Parathyroid adenoma (tissue), 2 donors: ENCODE data around the gene GSG1L2.

ENCODE experiments used
- H2AFZ ChIP-seq: fragments of 300-600 bp; sonication (generic); one replicate; pipeline ENCODE4 v1.7.0; 2017; ENCODE audit warnings: antibody characterized with exemption, mild to moderate bottlenecking
- H3K27ac ChIP-seq: fragments of 300-600 bp; sonication (generic); one replicate; pipeline ENCODE4 v1.7.0; 2017
- H3K27me3 ChIP-seq: fragments of 300-600 bp; sonication (generic); one replicate; pipeline ENCODE4 v1.7.0; 2017; ENCODE audit warnings: low read length; ENCODE audit not compliant: control insufficient read depth, insufficient read depth
- H3K36me3 ChIP-seq: fragments of 300-600 bp; sonication (generic); one replicate; pipeline ENCODE4 v1.7.0; 2017; ENCODE audit warnings: low read length; ENCODE audit not compliant: control insufficient read depth, insufficient read depth
- H3K4me1 ChIP-seq: fragments of 300-600 bp; sonication (generic); one replicate; pipeline ENCODE4 v1.7.0; 2017; ENCODE audit warnings: control low read depth
- H3K4me2 ChIP-seq: fragments of 300-600 bp; sonication (generic); one replicate; pipeline ENCODE4 v1.7.0; 2017; ENCODE audit warnings: low read length
- H3K4me3 ChIP-seq: fragments of 300-600 bp; sonication (generic); one replicate; pipeline ENCODE4 v1.7.0; 2017; ENCODE audit warnings: low read depth, low read length
- H3K79me2 ChIP-seq: fragments of 300-600 bp; sonication (generic); one replicate; pipeline ENCODE4 v1.7.0; 2017; ENCODE audit warnings: control low read depth
- H3K9ac ChIP-seq: fragments of 300-600 bp; sonication (generic); one replicate; pipeline ENCODE4 v1.7.0; 2017; ENCODE audit warnings: mild to moderate bottlenecking
- H3K9me3 ChIP-seq: fragments of 300-600 bp; sonication (generic); one replicate; pipeline ENCODE4 v1.7.0; 2017; ENCODE audit warnings: low read length; ENCODE audit not compliant: control insufficient read depth
- CTCF ChIP-seq: fragments of 300-600 bp; sonication (generic); IDR thresholded peaks from one replicate; pipeline ENCODE4 v1.7.0; 2017; ENCODE audit warnings: antibody characterized with exemption, mild to moderate bottlenecking
- donor health status: primary hyperparathyroidism.

The GSG1L2 gene

GRCh38 chr17:9821921-9822320, at the start of gene GSG1L2:
Gene GSG1L2 (minus strand): TSS chr17:9822079. CDS start chr17:9822071, 8 bp downstream.
- Histone ChIP-seq H3K4me1 (no peaks in the 10 kb centered on the region), H3K9ac (no peak within 1 kb of the TSS), H3K9me3 (no peaks in the 10 kb centered on the region), H3K27me3 (no peaks in the 10 kb centered on the region), H2AFZ (no peak within 1 kb of the TSS), H3K27ac (no peak within 1 kb of the TSS), H3K4me3 (no peak within 1 kb of the TSS), H3K79me2 (no peaks in the 10 kb centered on the region), H3K4me2 (no peak within 1 kb of the TSS), H3K36me3 (no peaks in the 10 kb centered on the region)
- no peak for TF ChIP-seq CTCF

- Histone ChIP-seq H3K27ac (no peak overlapping the region), H3K9me3 (no peaks in the 10 kb centered on the region), H3K4me2 (no peak overlapping the region), H3K4me1 (no peaks in the 10 kb centered on the region), H2AFZ (no peak overlapping the region), H3K36me3 (no peaks in the 10 kb centered on the region), H3K79me2 (no peaks in the 10 kb centered on the region), H3K27me3 (no peaks in the 10 kb centered on the region), H3K4me3 (no peak overlapping the region), H3K9ac (no peak overlapping the region)
- TF ChIP-seq CTCF: no peak
Measured at GRCh38 chr17:9868552-9868951, 46.7 kb upstream of the GSG1L2 start.

- no peak overlapping the region for H3K4me2 ChIP-seq
Measured at GRCh38 chr17:9865586-9865985, 43.7 kb upstream of the GSG1L2 start.

GRCh38 chr17:9862949-9863348, 41.1 kb upstream of the GSG1L2 start:
- H3K79me2 ChIP-seq: no peaks in the 10 kb centered on the region
- H3K4me3 ChIP-seq: no peak overlapping the region
- no peak overlapping the region for H3K4me2 ChIP-seq
- H3K9me3 ChIP-seq: peaks cover 3% of the 10 kb centered on the region
- H3K27me3 ChIP-seq: no peaks in the 10 kb centered on the region
- H3K27ac ChIP-seq: no peak overlapping the region
- H3K4me1 ChIP-seq: no peaks in the 10 kb centered on the region
- no peak overlapping the region for H3K9ac ChIP-seq
- H2AFZ ChIP-seq: no peak overlapping the region
- no peak for TF ChIP-seq CTCF
- H3K36me3 ChIP-seq: no peaks in the 10 kb centered on the region

More at GRCh38 chr17:9865586-9865985, 43.7 kb upstream of the GSG1L2 start:
- Histone ChIP-seq H3K27ac (no peak overlapping the region), H3K4me3 (no peak overlapping the region), H2AFZ (no peak overlapping the region), H3K9ac (no peak overlapping the region), H3K27me3 (no peaks in the 10 kb centered on the region), H3K9me3 (no peaks in the 10 kb centered on the region), H3K36me3 (no peaks in the 10 kb centered on the region), H3K79me2 (no peaks in the 10 kb centered on the region), H3K4me1 (no peaks in the 10 kb centered on the region)
- no peak for TF ChIP-seq CTCF

GRCh38 chr17:9862220-9862619, 40.3 kb upstream of the GSG1L2 start:
- Histone ChIP-seq H3K4me1 (no peaks in the 10 kb centered on the region), H3K4me2 (no peak overlapping the region), H3K9ac (no peak overlapping the region), H3K27me3 (no peaks in the 10 kb centered on the region), H3K9me3 (peaks cover 3% of the 10 kb centered on the region), H3K4me3 (no peak overlapping the region), H3K36me3 (no peaks in the 10 kb centered on the region), H3K27ac (no peak overlapping the region), H2AFZ (no peak overlapping the region), H3K79me2 (no peaks in the 10 kb centered on the region)
- TF ChIP-seq CTCF: no peak
